MCF 10A (cell line): ENCODE results near the gene SAP25. TPM values are rescaled to one million over a fixed set of nuclear protein-coding genes. Genes with fewer than 3 reads are reported as not detected.

Experiments used
- BruUV-seq: library from RNA; stranded (reverse); fragments of 400-500 nt; replicated peaks from 2 replicates; lab custom pipeline; 2021; lab: Mats Ljungman, UMichigan
- CTCF ChIA-PET: fragments of 300-600 bp; sonication (Branson Sonifier 250); formaldehyde crosslinking; extraction: SDS; loops from one replicate; lab custom pipeline; 2021; ENCODE audit warnings: antibody characterized with exemption, inconsistent platforms; lab: Yijun Ruan, JAX
- POLR2A ChIA-PET: fragments of 300-600, 350-650 bp; sonication (Branson Sonifier 250); formaldehyde crosslinking; extraction: SDS; loops from one replicate; lab custom pipeline; 2020; ENCODE audit warnings: antibody characterized with exemption, inconsistent platforms; lab: Yijun Ruan, JAX
- DNase-seq: peaks from one replicate; pipeline ENCODE4 v3.0.0-alpha.2; 2018; ENCODE audit not compliant: unreplicated experiment
- H3K27ac Mint-ChIP-seq: one replicate; pipeline ENCODE4 v1.8.0; 2022; ENCODE audit warnings: mild to moderate bottlenecking, low read depth, mixed read lengths; ENCODE audit not compliant: unreplicated experiment
- H3K27me3 Mint-ChIP-seq: one replicate; pipeline ENCODE4 v1.8.0; 2022; ENCODE audit warnings: mixed read lengths; ENCODE audit not compliant: insufficient read depth, unreplicated experiment
- H3K36me3 Mint-ChIP-seq: one replicate; pipeline ENCODE4 v1.8.0; 2022; ENCODE audit warnings: mild to moderate bottlenecking, moderate library complexity, mixed read lengths; ENCODE audit not compliant: insufficient read depth, unreplicated experiment
- H3K4me1 Mint-ChIP-seq: one replicate; pipeline ENCODE4 v1.8.0; 2022; ENCODE audit warnings: mixed read lengths; ENCODE audit not compliant: insufficient read depth, unreplicated experiment
- H3K4me3 Mint-ChIP-seq: one replicate; pipeline ENCODE4 v1.8.0; 2022; ENCODE audit warnings: mild to moderate bottlenecking, moderate library complexity, mixed read lengths; ENCODE audit not compliant: unreplicated experiment
- H3K9me3 Mint-ChIP-seq: one replicate; pipeline ENCODE4 v1.8.0; 2022; ENCODE audit warnings: mixed read lengths; ENCODE audit not compliant: unreplicated experiment
- intact Hi-C: fragments of 100-400 bp; cut with micrococcal nuclease; formaldehyde crosslinking; loops from 2 replicates; pipeline ENCODE4 v1.14.1; 2022
- total RNA-seq: library from RNA; stranded (reverse); gene quantifications from 2 replicates; pipeline ENCODE4 v1.2.3, GENCODE V29; 2022
- TF ChIP-seq, protein P1 (sequence below): fragments of 200-600 bp; IDR thresholded peaks from one replicate; pipeline ENCODE4 v1.8.0; 2022; ENCODE audit warnings: antibody characterized with exemption, mild to moderate bottlenecking; ENCODE audit not compliant: unreplicated experiment

The SAP25 gene
- total RNA-seq, 1 experiment from 2014 or later, result 1.2 TPM

GRCh38 chr7:100577507-100577906 lies 3.8 kb upstream of the SAP25 start:
- Mint-ChIP-seq H3K4me3 (no peak overlapping the region), H3K9me3 (no peaks in the 10 kb centered on the region)
- CTCF ChIA-PET, result interaction anchor here (1.2 to 1.5 kb wide), 2 partner anchors 13 to 17 kb away, joined by 4 to 7 read pairs; no protein-coding TSS in a partner anchor

DNA sequence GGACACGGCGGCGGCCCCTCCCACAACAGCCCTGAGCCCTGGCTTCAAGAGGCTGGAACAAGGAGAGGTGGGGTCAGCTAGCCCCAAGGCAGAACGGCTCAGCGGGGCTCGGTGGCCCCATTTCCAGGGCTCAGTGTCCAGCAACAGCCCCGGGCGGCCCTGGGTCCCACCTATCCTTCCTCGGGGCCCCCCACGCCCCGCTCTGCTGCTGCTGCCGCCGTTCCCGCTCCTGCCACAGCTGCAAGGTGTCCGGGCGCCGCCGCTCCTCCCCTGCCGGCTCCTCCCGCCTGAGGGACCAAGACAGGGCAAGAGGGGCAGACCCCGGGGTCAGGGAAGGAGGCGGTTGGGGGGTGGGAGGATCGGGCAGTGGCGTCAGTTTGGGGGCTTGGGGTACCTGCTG lies 3.4 kb upstream of the SAP25 start:
- intact Hi-C loops, result no loop called here
- no TSS peak for BruUV-seq
- Mint-ChIP-seq H3K27ac (no peak overlapping the region), H3K4me1 (no peaks in the 10 kb centered on the region), H3K27me3 (no peaks in the 10 kb centered on the region), H3K36me3 (peaks cover 30% of the 10 kb centered on the region), H3K4me3 (no peak overlapping the region), H3K9me3 (no peaks in the 10 kb centered on the region)
- POLR2A ChIA-PET, result interaction anchor here (1.2 kb wide), 1 partner anchor 9 kb away, joined by 3 read pairs; the partner anchor contains the start of gene FBXO24
- TF ChIP-seq, protein P1, sequence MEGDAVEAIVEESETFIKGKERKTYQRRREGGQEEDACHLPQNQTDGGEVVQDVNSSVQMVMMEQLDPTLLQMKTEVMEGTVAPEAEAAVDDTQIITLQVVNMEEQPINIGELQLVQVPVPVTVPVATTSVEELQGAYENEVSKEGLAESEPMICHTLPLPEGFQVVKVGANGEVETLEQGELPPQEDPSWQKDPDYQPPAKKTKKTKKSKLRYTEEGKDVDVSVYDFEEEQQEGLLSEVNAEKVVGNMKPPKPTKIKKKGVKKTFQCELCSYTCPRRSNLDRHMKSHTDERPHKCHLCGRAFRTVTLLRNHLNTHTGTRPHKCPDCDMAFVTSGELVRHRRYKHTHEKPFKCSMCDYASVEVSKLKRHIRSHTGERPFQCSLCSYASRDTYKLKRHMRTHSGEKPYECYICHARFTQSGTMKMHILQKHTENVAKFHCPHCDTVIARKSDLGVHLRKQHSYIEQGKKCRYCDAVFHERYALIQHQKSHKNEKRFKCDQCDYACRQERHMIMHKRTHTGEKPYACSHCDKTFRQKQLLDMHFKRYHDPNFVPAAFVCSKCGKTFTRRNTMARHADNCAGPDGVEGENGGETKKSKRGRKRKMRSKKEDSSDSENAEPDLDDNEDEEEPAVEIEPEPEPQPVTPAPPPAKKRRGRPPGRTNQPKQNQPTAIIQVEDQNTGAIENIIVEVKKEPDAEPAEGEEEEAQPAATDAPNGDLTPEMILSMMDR, result no peak
- CTCF ChIA-PET, result interaction anchor here (1.2 to 1.5 kb wide), 2 partner anchors 13 to 16 kb away, joined by 4 to 7 read pairs; no protein-coding TSS in a partner anchor
- DNase-seq, result no peak

More at GRCh38 chr7:100577507-100577906, 3.8 kb upstream of the SAP25 start:
- H3K36me3 Mint-ChIP-seq, result peaks cover 30% of the 10 kb centered on the region
- no peaks in the 10 kb centered on the region for H3K4me1 Mint-ChIP-seq
- POLR2A ChIA-PET, result interaction anchor here (1.2 kb wide), 1 partner anchor 9 kb away, joined by 3 read pairs; the partner anchor contains the start of gene FBXO24
- no TSS peak for BruUV-seq
- TF ChIP-seq, protein P1, result no peak
- no peak for DNase-seq
- no peak overlapping the region for H3K27ac Mint-ChIP-seq
- no peaks in the 10 kb centered on the region for H3K27me3 Mint-ChIP-seq
- intact Hi-C loops, result no loop called here

- intact Hi-C loops, result no loop called here
- no peak for DNase-seq
- ChIA-PET CTCF (interaction anchor here (0.6 to 1.5 kb wide), 2 partner anchors 12 to 116 kb away, joined by 5 to 7 read pairs; no protein-coding TSS in a partner anchor), POLR2A (interaction anchor here (1.2 to 1.4 kb wide), 2 partner anchors 9 to 10 kb away, joined by 3 to 5 read pairs; partner anchors contain the start of gene FBXO24)
- TF ChIP-seq, protein P1, result no peak
- no peaks in the 10 kb centered on the region for H3K4me1 Mint-ChIP-seq
- H3K4me3 Mint-ChIP-seq, result no peak overlapping the region
- no peaks in the 10 kb centered on the region for H3K9me3 Mint-ChIP-seq
- H3K27me3 Mint-ChIP-seq, result no peaks in the 10 kb centered on the region
- peaks cover 24% of the 10 kb centered on the region for H3K36me3 Mint-ChIP-seq
- BruUV-seq, result no TSS peak
- no peak overlapping the region for H3K27ac Mint-ChIP-seq
Measured at GRCh38 chr7:100576384-100576993, 2.8 kb upstream of the SAP25 start.

- ChIA-PET POLR2A (interaction anchor here (1.4 kb wide), 1 partner anchor 9 kb away, joined by 5 read pairs; no protein-coding TSS in a partner anchor), CTCF (interaction anchor here (0.6 kb wide), 1 partner anchor 115 kb away, joined by 5 read pairs; no protein-coding TSS in a partner anchor)
- Mint-ChIP-seq H3K4me3 (no peak overlapping the region), H3K36me3 (peaks cover 20% of the 10 kb centered on the region), H3K9me3 (no peaks in the 10 kb centered on the region), H3K4me1 (no peaks in the 10 kb centered on the region), H3K27ac (no peak overlapping the region), H3K27me3 (no peaks in the 10 kb centered on the region)
- no peak for DNase-seq
- BruUV-seq, result no TSS peak
- TF ChIP-seq, protein P1, result no peak
- intact Hi-C loops, result no loop called here
Measured at GRCh38 chr7:100575746-100576383, 2.2 kb upstream of the SAP25 start.
